ENCODE measurements around the gene RNF224.

DNA sequence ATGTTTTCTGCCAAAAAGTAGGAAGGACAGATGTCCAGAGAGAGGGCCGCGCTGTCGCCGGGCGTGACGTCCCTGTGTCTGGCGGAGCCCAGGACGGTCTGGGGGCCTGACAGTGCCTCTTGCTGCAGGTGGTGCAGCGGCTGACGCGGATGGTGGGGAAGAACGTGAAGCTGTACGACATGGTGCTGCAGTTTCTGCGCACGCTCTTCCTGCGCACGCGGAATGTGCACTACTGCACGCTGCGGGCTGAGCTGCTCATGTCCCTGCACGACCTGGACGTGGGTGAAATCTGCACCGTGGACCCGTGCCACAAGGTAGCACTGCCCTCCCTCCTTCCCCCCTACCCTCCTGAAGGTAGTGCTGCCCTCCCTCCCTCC is 35.6 kb downstream of the RNF224 start:
- TF ChIP-seq, protein P1, sequence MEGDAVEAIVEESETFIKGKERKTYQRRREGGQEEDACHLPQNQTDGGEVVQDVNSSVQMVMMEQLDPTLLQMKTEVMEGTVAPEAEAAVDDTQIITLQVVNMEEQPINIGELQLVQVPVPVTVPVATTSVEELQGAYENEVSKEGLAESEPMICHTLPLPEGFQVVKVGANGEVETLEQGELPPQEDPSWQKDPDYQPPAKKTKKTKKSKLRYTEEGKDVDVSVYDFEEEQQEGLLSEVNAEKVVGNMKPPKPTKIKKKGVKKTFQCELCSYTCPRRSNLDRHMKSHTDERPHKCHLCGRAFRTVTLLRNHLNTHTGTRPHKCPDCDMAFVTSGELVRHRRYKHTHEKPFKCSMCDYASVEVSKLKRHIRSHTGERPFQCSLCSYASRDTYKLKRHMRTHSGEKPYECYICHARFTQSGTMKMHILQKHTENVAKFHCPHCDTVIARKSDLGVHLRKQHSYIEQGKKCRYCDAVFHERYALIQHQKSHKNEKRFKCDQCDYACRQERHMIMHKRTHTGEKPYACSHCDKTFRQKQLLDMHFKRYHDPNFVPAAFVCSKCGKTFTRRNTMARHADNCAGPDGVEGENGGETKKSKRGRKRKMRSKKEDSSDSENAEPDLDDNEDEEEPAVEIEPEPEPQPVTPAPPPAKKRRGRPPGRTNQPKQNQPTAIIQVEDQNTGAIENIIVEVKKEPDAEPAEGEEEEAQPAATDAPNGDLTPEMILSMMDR (IDR thresholded peaks at IDR 0.05) = no peak
- TF ChIP-seq ZFX (IDR thresholded peaks at IDR 0.05; ENCODE audit: borderline replicate concordance) = no peak

Measured in 22Rv1 (cell line).